HG03039 (cell line): ENCODE results near the gene CHST13.

Experiments used
- ATAC-seq: cut with Tn5 transposase; IDR thresholded peaks from one replicate; pipeline ENCODE4 v1.9.1; 2021; ENCODE audit warnings: mild to moderate bottlenecking, moderate library complexity; ENCODE audit not compliant: unreplicated experiment

The CHST13 gene

GRCh38 chr3:126523745-126524428 is at the start of gene CHST13:
Gene CHST13, plus strand, starts transcription at chr3:126524155. Its CDS starts 178 bp downstream, at chr3:126524333.
- no peak for ATAC-seq

GRCh38 chr3:126474498-126475412 is 49.2 kb upstream of the CHST13 start:
- peak; percentile 17 for ATAC-seq

- peak; percentile 76 for ATAC-seq
Observed at GRCh38 chr3:126475413-126476114, 48.4 kb upstream of the CHST13 start, which contains the start of gene ZXDC. Gene ZXDC, minus strand, starts transcription at chr3:126475891. Its CDS starts 26 bp downstream, at chr3:126475865.

- peak; percentile 14 for ATAC-seq
Observed at GRCh38 chr3:126476166-126477060, 47.5 kb upstream of the CHST13 start.

- no peak for ATAC-seq
Observed at GRCh38 chr3:126477061-126477380, 46.9 kb upstream of the CHST13 start.

GRCh38 chr3:126478581-126479310 is 45.2 kb upstream of the CHST13 start:
- no peak for ATAC-seq

GRCh38 chr3:126479642-126480041 is 44.3 kb upstream of the CHST13 start:
- ATAC-seq: no peak

- no peak for ATAC-seq
Observed at GRCh38 chr3:126480206-126480605, 43.7 kb upstream of the CHST13 start.

GRCh38 chr3:126480861-126481260 is 43.1 kb upstream of the CHST13 start:
- ATAC-seq: no peak

GRCh38 chr3:126481808-126482502 is 42.0 kb upstream of the CHST13 start:
- ATAC-seq: no peak

- ATAC-seq: no peak
Observed at GRCh38 chr3:126482503-126483255, 41.3 kb upstream of the CHST13 start.

- ATAC-seq: no peak
Observed at GRCh38 chr3:126483321-126483761, 40.6 kb upstream of the CHST13 start.

GRCh38 chr3:126484148-126484547 is 39.8 kb upstream of the CHST13 start:
- no peak for ATAC-seq

GRCh38 chr3:126484662-126485061 is 39.3 kb upstream of the CHST13 start:
- no peak for ATAC-seq

GRCh38 chr3:126485176-126485897 is 38.6 kb upstream of the CHST13 start:
- no peak for ATAC-seq

GRCh38 chr3:126485956-126486355 is 38.0 kb upstream of the CHST13 start:
- ATAC-seq: no peak

GRCh38 chr3:126486360-126486847 is 37.6 kb upstream of the CHST13 start:
- ATAC-seq: no peak
